ENCODE measurements around the gene SH3PXD2B. TPM values are rescaled to one million over a fixed set of nuclear protein-coding genes. Genes with fewer than 3 reads are reported as not detected.

The SH3PXD2B gene
- total RNA-seq, 1 experiment from 2014 or later = 12.9 TPM

- Histone ChIP-seq H3K4me1 (no peaks in the 10 kb centered on the region), H3K27me3 (replicated peaks; ENCODE audit: control insufficient read depth, insufficient read depth, low read length) (no peaks in the 10 kb centered on the region), H3K9me3 (no peaks in the 10 kb centered on the region), H3K36me3 (ENCODE audit: control insufficient read depth, insufficient read depth, low read length) (no peaks in the 10 kb centered on the region), H3K4me3 (ENCODE audit: low read depth, low read length) (no peak overlapping the region)
- no peak overlapping the region for H3K27ac Mint-ChIP-seq (ENCODE audit: unreplicated experiment)
- no peaks in the 10 kb centered on the region for H3K9me3 Mint-ChIP-seq (ENCODE audit: unreplicated experiment)
- H3K4me1 Mint-ChIP-seq (ENCODE audit: low read depth, unreplicated experiment) = no peaks in the 10 kb centered on the region
- TF ChIP-seq CTCF (IDR thresholded peaks at IDR 0.05; ENCODE audit: insufficient read depth in 1 of 2, low read depth in 1 of 2, low read length in 1 of 2, severe bottlenecking in 1 of 2, unreplicated experiment in 1 of 2) = no peak
- no peak for DNase-seq
- no peaks in the 10 kb centered on the region for H3K36me3 Mint-ChIP-seq (ENCODE audit: insufficient read depth, unreplicated experiment)
- ChIA-PET CTCF (no interaction called here), POLR2A (no interaction called here)
- BruUV-seq (replicated peaks) = no TSS peak
- no peak overlapping the region for H3K4me3 Mint-ChIP-seq (ENCODE audit: unreplicated experiment)
- intact Hi-C loops (cut with micrococcal nuclease; ENCODE audit: unreplicated experiment) = no loop called here
- H3K27me3 Mint-ChIP-seq (ENCODE audit: insufficient read depth, unreplicated experiment) = no peaks in the 10 kb centered on the region
These were observed 40.6 kb downstream of the SH3PXD2B start for GRCh38 chr5:172413601-172414171.

GRCh38 chr5:172412724-172413286 is 41.5 kb downstream of the SH3PXD2B start:
- no TSS peak for BruUV-seq (replicated peaks)
- ChIA-PET CTCF (no interaction called here), POLR2A (no interaction called here)
- no peaks in the 10 kb centered on the region for H3K36me3 Mint-ChIP-seq (ENCODE audit: insufficient read depth, unreplicated experiment)
- no peaks in the 10 kb centered on the region for H3K9me3 ChIP-seq
- no peaks in the 10 kb centered on the region for H3K27me3 ChIP-seq (replicated peaks; ENCODE audit: control insufficient read depth, insufficient read depth, low read length)
- no peak for TF ChIP-seq CTCF (IDR thresholded peaks at IDR 0.05; ENCODE audit: insufficient read depth in 1 of 2, low read depth in 1 of 2, low read length in 1 of 2, severe bottlenecking in 1 of 2, unreplicated experiment in 1 of 2)
- no peak overlapping the region for H3K27ac Mint-ChIP-seq (ENCODE audit: unreplicated experiment)
- H3K4me3 Mint-ChIP-seq (ENCODE audit: unreplicated experiment) = no peak overlapping the region
- no peaks in the 10 kb centered on the region for H3K4me1 ChIP-seq
- no peaks in the 10 kb centered on the region for H3K36me3 ChIP-seq (ENCODE audit: control insufficient read depth, insufficient read depth, low read length)
- no peaks in the 10 kb centered on the region for H3K4me1 Mint-ChIP-seq (ENCODE audit: low read depth, unreplicated experiment)
- no peak for DNase-seq
- no peaks in the 10 kb centered on the region for H3K9me3 Mint-ChIP-seq (ENCODE audit: unreplicated experiment)
- no peak overlapping the region for H3K4me3 ChIP-seq (ENCODE audit: low read depth, low read length)
- no peaks in the 10 kb centered on the region for H3K27me3 Mint-ChIP-seq (ENCODE audit: insufficient read depth, unreplicated experiment)
- intact Hi-C loops (cut with micrococcal nuclease; ENCODE audit: unreplicated experiment) = no loop called here

- H3K27me3 Mint-ChIP-seq (ENCODE audit: insufficient read depth, unreplicated experiment) = no peaks in the 10 kb centered on the region
- no peaks in the 10 kb centered on the region for H3K36me3 Mint-ChIP-seq (ENCODE audit: insufficient read depth, unreplicated experiment)
- Histone ChIP-seq H3K4me3 (ENCODE audit: low read depth, low read length) (no peak overlapping the region), H3K4me1 (no peaks in the 10 kb centered on the region), H3K9me3 (no peaks in the 10 kb centered on the region), H3K36me3 (ENCODE audit: control insufficient read depth, insufficient read depth, low read length) (no peaks in the 10 kb centered on the region), H3K27me3 (replicated peaks; ENCODE audit: control insufficient read depth, insufficient read depth, low read length) (no peaks in the 10 kb centered on the region)
- ChIA-PET POLR2A (no interaction called here), CTCF (interaction anchor here (0.6 kb wide), 1 partner anchor 392 kb away, joined by 3 read pairs; no protein-coding TSS in a partner anchor)
- no peak for DNase-seq
- no peaks in the 10 kb centered on the region for H3K9me3 Mint-ChIP-seq (ENCODE audit: unreplicated experiment)
- no peak overlapping the region for H3K27ac Mint-ChIP-seq (ENCODE audit: unreplicated experiment)
- no peak for TF ChIP-seq CTCF (IDR thresholded peaks at IDR 0.05; ENCODE audit: insufficient read depth in 1 of 2, low read depth in 1 of 2, low read length in 1 of 2, severe bottlenecking in 1 of 2, unreplicated experiment in 1 of 2)
- H3K4me3 Mint-ChIP-seq (ENCODE audit: unreplicated experiment) = no peak overlapping the region
- no peaks in the 10 kb centered on the region for H3K4me1 Mint-ChIP-seq (ENCODE audit: low read depth, unreplicated experiment)
- no TSS peak for BruUV-seq (replicated peaks)
- intact Hi-C loops (cut with micrococcal nuclease; ENCODE audit: unreplicated experiment) = no loop called here
These were observed 42.7 kb downstream of the SH3PXD2B start for GRCh38 chr5:172411484-172412072.
